NCI-H2227 treated with DMSO at 0.1 percent for 48 hours (cell line): ENCODE data around the gene INA.

Experiments
- DNase-seq: peaks from one replicate; lab custom pipeline; 2025; lab: John Stamatoyannopoulos, UW

INA gene

DNA sequence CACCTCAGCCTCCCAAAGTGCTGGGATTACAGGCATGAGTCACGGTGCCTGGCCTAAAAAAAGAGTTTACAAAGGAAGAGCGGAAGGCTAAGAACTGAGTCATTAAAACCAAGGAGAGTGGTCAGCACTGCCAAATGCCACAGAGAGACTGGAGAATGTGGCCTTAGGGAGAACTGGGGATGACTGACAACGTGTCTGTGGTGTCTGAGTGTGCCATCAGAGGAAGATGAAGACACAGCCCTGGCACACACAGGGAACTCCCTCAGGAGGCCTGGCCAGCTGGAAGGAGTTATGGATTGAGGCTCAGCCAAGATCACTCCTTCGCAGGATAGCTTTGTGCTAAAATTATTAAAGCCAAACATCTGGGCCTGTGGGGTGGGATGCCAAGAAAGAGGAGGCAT, 3.9 kb upstream of the INA start:
- DNase-seq = no peak

- no peak for DNase-seq
Observed at GRCh38 chr10:103276251-103276895, 565 bp upstream of the INA start.

DNA sequence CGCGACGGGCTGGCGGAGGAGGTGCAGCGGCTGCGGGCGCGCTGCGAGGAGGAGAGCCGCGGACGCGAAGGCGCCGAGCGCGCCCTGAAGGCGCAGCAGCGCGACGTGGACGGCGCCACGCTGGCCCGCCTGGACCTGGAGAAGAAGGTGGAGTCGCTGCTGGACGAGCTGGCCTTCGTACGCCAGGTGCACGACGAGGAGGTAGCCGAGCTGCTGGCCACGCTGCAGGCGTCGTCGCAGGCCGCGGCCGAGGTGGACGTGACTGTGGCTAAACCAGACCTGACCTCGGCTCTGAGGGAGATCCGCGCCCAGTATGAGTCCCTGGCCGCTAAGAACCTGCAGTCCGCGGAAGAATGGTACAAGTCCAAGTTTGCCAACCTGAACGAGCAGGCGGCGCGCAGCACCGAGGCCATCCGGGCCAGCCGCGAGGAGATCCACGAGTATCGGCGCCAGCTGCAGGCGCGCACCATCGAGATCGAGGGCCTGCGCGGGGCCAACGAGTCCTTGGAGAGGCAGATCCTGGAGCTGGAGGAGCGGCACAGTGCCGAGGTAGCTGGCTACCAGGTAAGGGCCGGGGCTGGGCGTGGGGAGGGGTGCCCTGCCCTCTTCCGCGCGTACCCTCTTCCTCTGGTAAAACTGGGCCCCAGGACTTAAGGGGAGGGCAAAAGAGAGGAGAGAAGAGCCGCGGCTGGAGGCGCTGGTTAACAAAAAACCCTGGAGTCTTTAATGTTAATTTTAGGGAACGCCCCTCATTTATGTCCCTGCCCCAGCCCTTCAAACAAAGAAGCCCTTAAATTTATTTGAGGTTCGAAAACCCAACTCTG, 987 bp downstream of the INA start:
- no peak for DNase-seq

DNA sequence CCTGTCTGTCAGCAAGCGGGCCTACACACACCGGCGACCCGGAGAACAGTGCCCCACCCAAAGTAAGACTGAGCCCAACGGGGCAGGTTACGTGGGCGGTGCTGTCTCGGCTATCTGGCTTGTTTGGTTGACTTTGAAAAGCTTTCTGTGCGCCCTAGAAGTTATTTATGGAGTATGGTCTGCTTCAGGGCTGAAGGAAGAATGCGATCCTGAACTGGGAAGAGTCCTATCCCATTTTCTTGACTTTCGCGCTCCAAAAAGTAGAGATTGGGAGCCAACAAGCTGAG, 1.5 kb downstream of the INA start:
- no peak for DNase-seq

- peak; percentile 32 for DNase-seq
Observed at GRCh38 chr10:103278862-103279298, 1.9 kb downstream of the INA start.

DNA sequence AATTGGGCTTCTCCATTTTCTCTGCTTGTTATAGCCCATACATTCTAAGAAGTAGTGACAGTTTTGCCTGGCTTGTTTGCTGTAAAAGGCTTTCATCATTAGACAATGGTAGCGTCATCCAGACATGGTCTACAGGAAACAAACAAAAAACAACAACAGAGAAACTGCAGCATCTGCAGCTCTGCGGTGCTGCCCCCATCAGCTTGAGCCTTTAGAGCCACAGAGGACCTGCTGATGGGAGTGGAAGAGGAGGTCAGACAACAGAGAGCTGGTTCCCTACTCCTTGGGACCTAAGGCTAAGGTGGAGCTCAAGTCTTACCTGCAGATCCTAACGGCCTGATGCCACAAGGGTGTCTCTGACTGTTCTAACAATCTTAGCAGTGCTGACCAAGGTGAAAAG, 3.1 kb downstream of the INA start:
- DNase-seq = no peak

GRCh38 chr10:103280506-103280905, 3.6 kb downstream of the INA start:
- DNase-seq = no peak

- peak; percentile 80 for DNase-seq
Observed at GRCh38 chr10:103281753-103282152, 4.8 kb downstream of the INA start.

GRCh38 chr10:103282961-103283360, 6.0 kb downstream of the INA start:
- DNase-seq = no peak

DNA sequence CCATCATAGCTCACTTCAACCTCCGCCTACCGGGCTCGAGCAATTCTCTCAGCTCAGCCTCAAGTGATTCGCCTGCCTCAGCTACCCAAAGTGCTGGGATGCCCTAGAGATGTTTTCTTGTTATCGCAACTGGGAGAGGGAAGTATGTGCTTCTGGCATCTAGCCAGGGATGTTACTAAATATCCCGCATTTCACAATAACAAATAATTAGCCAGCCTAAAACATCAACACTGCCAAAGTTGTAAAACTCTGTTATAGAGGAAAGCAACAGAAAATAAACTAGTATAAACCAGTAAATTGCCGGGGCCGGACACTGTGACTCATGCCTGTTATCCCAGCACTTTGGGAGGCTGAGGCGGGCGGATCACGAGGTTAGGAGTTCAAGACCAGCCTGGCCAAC, 7.2 kb downstream of the INA start:
- DNase-seq = no peak

- no peak for DNase-seq
Observed at GRCh38 chr10:103287992-103288391, 11.1 kb downstream of the INA start.

GRCh38 chr10:103291588-103291987, 14.7 kb downstream of the INA start:
- DNase-seq = no peak

- DNase-seq = no peak
Observed at GRCh38 chr10:103295374-103296015, 18.6 kb downstream of the INA start.

GRCh38 chr10:103307594-103307993, 30.7 kb downstream of the INA start:
- no peak for DNase-seq

- DNase-seq = no peak
Observed at GRCh38 chr10:103310197-103310596, 33.3 kb downstream of the INA start.

DNA sequence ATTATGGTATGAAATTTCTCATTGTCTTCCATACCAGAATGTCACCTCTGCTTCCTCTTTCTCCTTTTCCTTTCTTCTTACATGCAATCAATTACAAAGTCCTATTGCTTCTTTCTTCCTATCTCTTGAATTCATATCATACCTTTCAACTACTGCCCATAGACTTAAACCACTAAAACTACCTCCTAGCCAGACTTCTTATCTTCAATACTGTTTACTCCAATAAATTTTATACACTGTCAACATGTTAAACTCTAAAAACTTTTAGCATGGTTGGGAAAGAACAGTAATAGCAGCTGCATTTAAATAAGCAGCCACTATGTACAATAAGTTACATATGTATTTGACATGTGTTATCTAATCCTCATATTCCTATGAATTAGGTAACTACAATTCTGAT, 39.1 kb downstream of the INA start:
- no peak for DNase-seq

- DNase-seq = no peak
Observed at GRCh38 chr10:103327906-103328305, 51.0 kb downstream of the INA start.

- DNase-seq = peak; percentile 5
Observed at GRCh38 chr10:103333934-103334520, 57.1 kb downstream of the INA start.

GRCh38 chr10:103334567-103334966, 57.6 kb downstream of the INA start:
- DNase-seq = no peak

- no peak for DNase-seq
Observed at GRCh38 chr10:103336370-103336769, 59.4 kb downstream of the INA start.
